Thoracic aorta (tissue), 2 donors: ENCODE results near the gene CPAMD8. TPM values are rescaled to one million over a fixed set of nuclear protein-coding genes. Genes with fewer than 3 reads are reported as not detected.
A peak's percentile ranks its signal among the peaks of the same experiment; 100 is the strongest.

ENCODE experiments used
- ATAC-seq: fragments of 150-250 bp; one replicate; pipeline ENCODE4 v1.8.0; 2017; ENCODE audit warnings: low read depth; ENCODE audit not compliant: insufficient number of reproducible peaks, low FRiP score
- DNase-seq: peaks from one replicate; pipeline ENCODE4 v3.0.0-alpha.2; 2020; ENCODE audit warnings: low spot score
- H3K27ac ChIP-seq, 2 donors: fragments of 200-600 bp; sonication (generic); 1 replicate in 1 of 2; 2 replicates in 1 of 2; pipeline ENCODE4 v1.5.1; 2016; ENCODE audit warnings: mild to moderate bottlenecking in 2 of 2, moderate library complexity in 2 of 2
- H3K27me3 ChIP-seq: fragments of 200-600 bp; sonication (generic); replicated peaks from 2 replicates; pipeline ENCODE4 v1.6.0; 2016; ENCODE audit warnings: mild to moderate bottlenecking; ENCODE audit not compliant: insufficient read depth
- H3K36me3 ChIP-seq: fragments of 200-600 bp; sonication (generic); one replicate; pipeline ENCODE4 v1.5.1; 2016
- H3K4me1 ChIP-seq, 2 donors: fragments of 200-600 bp; sonication (generic); 1 replicate in 1 of 2; 2 replicates in 1 of 2; pipeline versions ENCODE4 v1.5.1 to v1.6.0; 2016; ENCODE audit warnings: low read depth in 2 of 2, mild to moderate bottlenecking in 1 of 2; ENCODE audit not compliant: control insufficient read depth in 1 of 2
- H3K4me3 ChIP-seq: fragments of 200-600 bp; sonication (generic); 2 replicates; pipeline ENCODE4 v1.5.1; 2016; ENCODE audit warnings: mild to moderate bottlenecking
- H3K9me3 ChIP-seq: fragments of 200-600 bp; sonication (generic); 2 replicates; pipeline ENCODE4 v1.5.1; 2016
- CTCF ChIP-seq: fragments of 200-600 bp; sonication (generic); IDR thresholded peaks from one replicate; pipeline ENCODE4 v1.5.1; 2019; ENCODE audit warnings: antibody characterized with exemption
- total RNA-seq, 2 donors: library from RNA; depleted of rRNA; stranded (reverse); fragments of >200 nt; gene quantifications; one replicate each; pipeline versions ENCODE4 v1.1.0 to v1.2.3, GENCODE V29; 2016

CPAMD8 gene
- total RNA-seq, 2 donors from 2014 or later: 27.3 to 36.4 TPM

- Histone ChIP-seq H3K4me3 (no peak overlapping the region), H3K9me3 (peaks cover 2% of the 10 kb centered on the region), H3K4me1 (no peaks in the 10 kb centered on the region), H3K27ac (no peak overlapping the region), H3K27me3 (no peaks in the 10 kb centered on the region), H3K36me3 (peaks cover 14% of the 10 kb centered on the region)
- ATAC-seq: no peak
- no peak for TF ChIP-seq CTCF
- no peak for DNase-seq
These were observed 28.1 kb upstream of the CPAMD8 start for GRCh38 chr19:17054746-17055145.

GRCh38 chr19:17052439-17052838, 25.8 kb upstream of the CPAMD8 start:
- DNase-seq (no peak), ATAC-seq (no peak)
- H3K36me3 ChIP-seq: peaks cover 12% of the 10 kb centered on the region

GRCh38 chr19:17049711-17050280, 23.2 kb upstream of the CPAMD8 start:
- TF ChIP-seq CTCF: no peak
- Histone ChIP-seq H3K4me3 (no peak overlapping the region), H3K36me3 (peaks cover 12% of the 10 kb centered on the region), H3K9me3 (no peaks in the 10 kb centered on the region), H3K27ac (no peak overlapping the region), H3K27me3 (no peaks in the 10 kb centered on the region), H3K4me1 (no peaks in the 10 kb centered on the region)
- ATAC-seq (no peak), DNase-seq (no peak)

More at GRCh38 chr19:17052439-17052838, 25.8 kb upstream of the CPAMD8 start:
- no peaks in the 10 kb centered on the region for H3K4me1 ChIP-seq
- TF ChIP-seq CTCF: peak; percentile 64
- no peaks in the 10 kb centered on the region for H3K27me3 ChIP-seq
- no peak overlapping the region for H3K27ac ChIP-seq
- no peak overlapping the region for H3K4me3 ChIP-seq
- H3K9me3 ChIP-seq: no peaks in the 10 kb centered on the region

GRCh38 chr19:17048885-17049453, 22.4 kb upstream of the CPAMD8 start:
- DNase-seq: no peak
- H3K36me3 ChIP-seq: peaks cover 10% of the 10 kb centered on the region
- no peak overlapping the region for H3K4me3 ChIP-seq
- H3K4me1 ChIP-seq: no peaks in the 10 kb centered on the region
- no peaks in the 10 kb centered on the region for H3K9me3 ChIP-seq
- no peaks in the 10 kb centered on the region for H3K27me3 ChIP-seq
- TF ChIP-seq CTCF: no peak
- no peak overlapping the region for H3K27ac ChIP-seq
- ATAC-seq: no peak

- H3K27me3 ChIP-seq: no peaks in the 10 kb centered on the region
- H3K9me3 ChIP-seq: no peaks in the 10 kb centered on the region
- H3K4me3 ChIP-seq: no peak overlapping the region
- no peak for DNase-seq
- H3K4me1 ChIP-seq: no peaks in the 10 kb centered on the region
- peaks cover 7% of the 10 kb centered on the region for H3K36me3 ChIP-seq
- TF ChIP-seq CTCF: no peak
- H3K27ac ChIP-seq: no peak overlapping the region
- no peak for ATAC-seq
These were observed 19.4 kb upstream of the CPAMD8 start for GRCh38 chr19:17045907-17046502.
